ENCODE measurements around the gene KCNIP1. TPM values are rescaled to one million over a fixed set of nuclear protein-coding genes. Genes with fewer than 3 reads are reported as not detected.

Gene KCNIP1
- total RNA-seq, 1 donor from 2014 or later: not detected

GRCh38 chr5:170596482-170597044, 92.7 kb downstream of the KCNIP1 start:
- DNase-seq (ENCODE audit: extremely low spot score in 2 of 2): no peak
- Histone ChIP-seq H3K27ac (no peak overlapping the region), H3K4me3 (no peak overlapping the region), H3K4me1 (peaks cover 9% of the 10 kb centered on the region), H3K36me3 (no peaks in the 10 kb centered on the region), H3K27me3 (no peaks in the 10 kb centered on the region), H3K9me3 (no peaks in the 10 kb centered on the region)
- no peak for TF ChIP-seq CTCF (IDR thresholded peaks at IDR 0.05)
- TF ChIP-seq POLR2A (IDR thresholded peaks at IDR 0.05): no peak
- TF ChIP-seq POLR2AphosphoS5 (IDR thresholded peaks at IDR 0.05; ENCODE audit: insufficient read depth in 1 of 2, low read depth in 1 of 2): no peak
- intact Hi-C loops (cut with DNase I): no loop called here

GRCh38 chr5:170597109-170597751, 93.4 kb downstream of the KCNIP1 start:
- DNase-seq (ENCODE audit: extremely low spot score in 2 of 2): no peak
- Histone ChIP-seq H3K4me1 (peaks cover 9% of the 10 kb centered on the region), H3K4me3 (no peak overlapping the region), H3K36me3 (no peaks in the 10 kb centered on the region), H3K27ac (no peak overlapping the region), H3K27me3 (no peaks in the 10 kb centered on the region), H3K9me3 (no peaks in the 10 kb centered on the region)
- intact Hi-C loops (cut with DNase I): no loop called here
- no peak for TF ChIP-seq CTCF (IDR thresholded peaks at IDR 0.05)
- no peak for TF ChIP-seq POLR2A (IDR thresholded peaks at IDR 0.05)
- no peak for TF ChIP-seq POLR2AphosphoS5 (IDR thresholded peaks at IDR 0.05; ENCODE audit: insufficient read depth in 1 of 2, low read depth in 1 of 2)

- H3K4me3 ChIP-seq: no peak overlapping the region
- no peaks in the 10 kb centered on the region for H3K9me3 ChIP-seq
- no peaks in the 10 kb centered on the region for H3K27me3 ChIP-seq
- no peak for TF ChIP-seq CTCF (IDR thresholded peaks at IDR 0.05)
- no peak for TF ChIP-seq POLR2A (IDR thresholded peaks at IDR 0.05)
- no peak for TF ChIP-seq POLR2AphosphoS5 (IDR thresholded peaks at IDR 0.05; ENCODE audit: insufficient read depth in 1 of 2, low read depth in 1 of 2)
- intact Hi-C loops (cut with DNase I): no loop called here
- no peaks in the 10 kb centered on the region for H3K36me3 ChIP-seq
- H3K4me1 ChIP-seq: peaks cover 9% of the 10 kb centered on the region
- DNase-seq (ENCODE audit: extremely low spot score in 2 of 2): no peak
- H3K27ac ChIP-seq: no peak overlapping the region
Measured at GRCh38 chr5:170597872-170598271, 94.1 kb downstream of the KCNIP1 start.

- H3K36me3 ChIP-seq: no peaks in the 10 kb centered on the region
- no peak overlapping the region for H3K27ac ChIP-seq
- peaks cover 9% of the 10 kb centered on the region for H3K4me1 ChIP-seq
- TF ChIP-seq CTCF (IDR thresholded peaks at IDR 0.05): no peak
- no peak for TF ChIP-seq POLR2AphosphoS5 (IDR thresholded peaks at IDR 0.05; ENCODE audit: insufficient read depth in 1 of 2, low read depth in 1 of 2)
- TF ChIP-seq POLR2A (IDR thresholded peaks at IDR 0.05): no peak
- no peak overlapping the region for H3K4me3 ChIP-seq
- no peak for DNase-seq (ENCODE audit: extremely low spot score in 2 of 2)
- intact Hi-C loops (cut with DNase I): no loop called here
- H3K9me3 ChIP-seq: no peaks in the 10 kb centered on the region
- H3K27me3 ChIP-seq: no peaks in the 10 kb centered on the region
Measured at GRCh38 chr5:170599756-170600155, 95.9 kb downstream of the KCNIP1 start.

GRCh38 chr5:170601619-170602018, 97.8 kb downstream of the KCNIP1 start:
- H3K4me3 ChIP-seq: no peak overlapping the region
- intact Hi-C loops (cut with DNase I): no loop called here
- no peaks in the 10 kb centered on the region for H3K27me3 ChIP-seq
- H3K4me1 ChIP-seq: peaks cover 9% of the 10 kb centered on the region
- DNase-seq (ENCODE audit: extremely low spot score in 2 of 2): no peak
- H3K36me3 ChIP-seq: no peaks in the 10 kb centered on the region
- TF ChIP-seq POLR2AphosphoS5 (IDR thresholded peaks at IDR 0.05; ENCODE audit: insufficient read depth in 1 of 2, low read depth in 1 of 2) (no peak), POLR2A (IDR thresholded peaks at IDR 0.05) (no peak), CTCF (IDR thresholded peaks at IDR 0.05) (no peak)
- H3K9me3 ChIP-seq: no peaks in the 10 kb centered on the region
- H3K27ac ChIP-seq: no peak overlapping the region
